WTC11 (cell line): ENCODE results near the gene SLCO4C1.

Experiments
- NR2C2 ChIP-seq: sonication (generic); formaldehyde crosslinking; IDR thresholded peaks from 2 replicates; pipeline ENCODE4 v1.8.0; 2022; ENCODE audit warnings: mild to moderate bottlenecking, missing genetic modification reagents
- TF ChIP-seq, protein P1 (sequence below): fragments of 200-600 bp; IDR thresholded peaks from 2 replicates; pipeline ENCODE4 v1.8.0; 2022; ENCODE audit warnings: antibody characterized with exemption

DNA sequence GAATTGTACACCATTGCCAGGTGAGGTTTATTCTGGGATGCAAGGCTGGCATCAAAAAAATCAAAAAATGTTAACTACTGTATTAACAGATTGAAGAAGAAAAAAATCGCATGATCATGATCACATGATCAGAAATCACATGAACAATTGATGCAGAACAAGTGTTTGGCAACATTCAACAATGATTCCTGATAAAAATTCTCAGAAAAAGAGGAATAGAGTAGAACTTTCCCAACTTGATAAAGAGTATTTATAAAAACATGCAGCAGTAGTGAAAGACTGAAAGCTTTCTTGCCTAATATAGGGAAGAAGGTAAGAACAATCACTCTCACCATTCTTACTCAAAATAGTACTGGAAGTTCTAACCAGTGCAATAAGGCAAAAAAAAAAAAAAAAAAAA lies 16.4 kb downstream of the SLCO4C1 start:
- TF ChIP-seq, protein P1, sequence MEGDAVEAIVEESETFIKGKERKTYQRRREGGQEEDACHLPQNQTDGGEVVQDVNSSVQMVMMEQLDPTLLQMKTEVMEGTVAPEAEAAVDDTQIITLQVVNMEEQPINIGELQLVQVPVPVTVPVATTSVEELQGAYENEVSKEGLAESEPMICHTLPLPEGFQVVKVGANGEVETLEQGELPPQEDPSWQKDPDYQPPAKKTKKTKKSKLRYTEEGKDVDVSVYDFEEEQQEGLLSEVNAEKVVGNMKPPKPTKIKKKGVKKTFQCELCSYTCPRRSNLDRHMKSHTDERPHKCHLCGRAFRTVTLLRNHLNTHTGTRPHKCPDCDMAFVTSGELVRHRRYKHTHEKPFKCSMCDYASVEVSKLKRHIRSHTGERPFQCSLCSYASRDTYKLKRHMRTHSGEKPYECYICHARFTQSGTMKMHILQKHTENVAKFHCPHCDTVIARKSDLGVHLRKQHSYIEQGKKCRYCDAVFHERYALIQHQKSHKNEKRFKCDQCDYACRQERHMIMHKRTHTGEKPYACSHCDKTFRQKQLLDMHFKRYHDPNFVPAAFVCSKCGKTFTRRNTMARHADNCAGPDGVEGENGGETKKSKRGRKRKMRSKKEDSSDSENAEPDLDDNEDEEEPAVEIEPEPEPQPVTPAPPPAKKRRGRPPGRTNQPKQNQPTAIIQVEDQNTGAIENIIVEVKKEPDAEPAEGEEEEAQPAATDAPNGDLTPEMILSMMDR, result no peak
- TF ChIP-seq NR2C2 (CRISPR knock-in tag), result no peak
